Duodenal mucosa (tissue), 2 donors: ENCODE measurements around the gene KRT37.

Experiments
- H3K27ac ChIP-seq: one replicate; pipeline ENCODE4 v1.7.0; 2013; ENCODE audit warnings: low read depth, low read length
- H3K27me3 ChIP-seq, 2 donors: one replicate each; pipeline ENCODE4 v1.7.0; 2013; ENCODE audit warnings: low read length in 2 of 2, control low read depth in 1 of 2; ENCODE audit not compliant: insufficient read depth in 2 of 2, control insufficient read depth in 1 of 2
- H3K36me3 ChIP-seq, 2 donors: one replicate each; pipeline ENCODE4 v1.7.0; 2013; ENCODE audit warnings: low read length in 2 of 2, control low read depth in 1 of 2; ENCODE audit not compliant: insufficient read depth in 2 of 2, control insufficient read depth in 1 of 2
- H3K4me1 ChIP-seq, 2 donors: one replicate each; pipeline ENCODE4 v1.7.0; 2013; ENCODE audit warnings: low read length in 2 of 2, control low read depth in 1 of 2; ENCODE audit not compliant: insufficient read depth in 2 of 2, control insufficient read depth in 1 of 2
- H3K4me3 ChIP-seq, 2 donors: one replicate each; pipeline ENCODE4 v1.7.0; 2013; ENCODE audit warnings: low read length in 2 of 2, low read depth in 1 of 2
- H3K9ac ChIP-seq, 2 donors: one replicate each; pipeline ENCODE4 v1.7.0; 2013; ENCODE audit warnings: low read length in 2 of 2, low read depth in 1 of 2
- H3K9me3 ChIP-seq, 2 donors: one replicate each; pipeline ENCODE4 v1.7.0; 2013; ENCODE audit warnings: low read length in 2 of 2, control low read depth in 1 of 2; ENCODE audit not compliant: control insufficient read depth in 1 of 2

The KRT37 gene

GRCh38 chr17:41455236-41455635 is 30.9 kb upstream of the KRT37 start:
- Histone ChIP-seq H3K4me3 (no peak overlapping the region), H3K9me3 (no peaks in the 10 kb centered on the region), H3K27ac (no peak overlapping the region), H3K27me3 (peaks cover 0 to 6% of the 10 kb centered on the region in 2 donors), H3K36me3 (no peaks in the 10 kb centered on the region), H3K4me1 (peaks cover 0 to 9% of the 10 kb centered on the region in 2 donors), H3K9ac (no peak overlapping the region)

- peaks cover 0 to 4% of the 10 kb centered on the region in 2 donors for H3K27me3 ChIP-seq
- H3K27ac ChIP-seq, result no peak overlapping the region
- H3K36me3 ChIP-seq, result no peaks in the 10 kb centered on the region
- no peak overlapping the region for H3K4me3 ChIP-seq
- H3K9me3 ChIP-seq, result no peaks in the 10 kb centered on the region
- H3K4me1 ChIP-seq, result no peaks in the 10 kb centered on the region
- H3K9ac ChIP-seq, result no peak overlapping the region
Measured at GRCh38 chr17:41453066-41453465, 28.7 kb upstream of the KRT37 start.

GRCh38 chr17:41452281-41452680 is 27.9 kb upstream of the KRT37 start:
- Histone ChIP-seq H3K27ac (no peak overlapping the region), H3K4me3 (no peak overlapping the region), H3K27me3 (no peaks in the 10 kb centered on the region), H3K9me3 (no peaks in the 10 kb centered on the region), H3K9ac (no peak overlapping the region), H3K4me1 (no peaks in the 10 kb centered on the region), H3K36me3 (no peaks in the 10 kb centered on the region)

DNA sequence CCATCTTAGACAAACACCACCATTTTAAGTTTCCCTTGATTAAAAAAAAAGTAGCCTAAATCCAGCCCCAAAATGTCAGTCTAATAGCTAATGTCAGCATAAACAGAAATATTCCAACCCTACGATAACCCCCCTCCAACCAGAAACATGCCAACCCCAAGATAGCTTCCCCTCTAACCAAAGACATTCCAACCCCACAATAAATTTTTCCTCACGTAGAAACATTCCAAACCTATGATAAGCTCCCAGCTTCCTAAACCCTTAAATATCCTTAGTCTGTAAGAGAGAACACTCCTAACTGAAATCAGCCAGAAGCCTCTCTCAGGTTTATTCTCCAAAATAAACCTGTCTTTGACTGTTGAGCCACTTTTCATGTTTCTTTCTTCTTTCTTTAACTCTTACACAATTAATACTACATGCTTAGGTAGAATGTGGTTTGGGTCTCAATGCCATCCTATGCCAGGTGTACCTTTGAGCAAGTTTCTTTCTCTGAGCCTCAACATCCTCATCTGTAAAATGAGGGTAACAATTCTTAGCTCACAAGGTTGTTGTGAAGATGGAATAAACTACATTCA is 26.9 kb upstream of the KRT37 start:
- H3K9me3 ChIP-seq, result no peaks in the 10 kb centered on the region
- no peaks in the 10 kb centered on the region for H3K4me1 ChIP-seq
- H3K4me3 ChIP-seq, result no peak overlapping the region
- H3K27ac ChIP-seq, result no peak overlapping the region
- no peaks in the 10 kb centered on the region for H3K36me3 ChIP-seq
- H3K27me3 ChIP-seq, result no peaks in the 10 kb centered on the region
- H3K9ac ChIP-seq, result no peak overlapping the region

- H3K27ac ChIP-seq, result no peak overlapping the region
Measured at GRCh38 chr17:41449008-41449407, 24.6 kb upstream of the KRT37 start.

DNA sequence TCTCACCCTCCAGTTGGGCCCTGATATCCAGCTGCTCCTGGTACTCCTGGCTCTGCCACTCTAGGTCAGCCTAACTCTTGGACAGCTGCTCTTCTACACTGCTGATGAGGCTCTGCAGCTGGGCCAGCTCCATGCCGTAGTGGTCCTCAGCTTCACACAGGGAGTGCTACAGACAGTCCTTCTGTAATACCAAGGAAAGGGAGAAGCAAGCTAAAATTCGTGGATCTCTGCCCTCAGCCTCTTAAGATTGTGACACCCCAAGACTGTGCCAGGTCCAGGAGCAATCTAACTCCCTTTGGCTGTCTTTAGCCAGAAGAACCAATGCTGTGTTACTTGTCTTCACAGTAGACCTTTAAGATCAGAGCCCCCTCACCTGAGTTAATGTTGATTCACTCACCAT is 24.1 kb upstream of the KRT37 start:
- Histone ChIP-seq H3K4me1 (no peaks in the 10 kb centered on the region), H3K36me3 (no peaks in the 10 kb centered on the region), H3K27ac (no peak overlapping the region), H3K27me3 (no peaks in the 10 kb centered on the region), H3K9ac (no peak overlapping the region), H3K4me3 (no peak overlapping the region), H3K9me3 (no peaks in the 10 kb centered on the region)

More at GRCh38 chr17:41449008-41449407, 24.6 kb upstream of the KRT37 start:
- H3K36me3 ChIP-seq, result no peaks in the 10 kb centered on the region
- no peaks in the 10 kb centered on the region for H3K9me3 ChIP-seq
- H3K27me3 ChIP-seq, result no peaks in the 10 kb centered on the region
- no peak overlapping the region for H3K9ac ChIP-seq
- no peak overlapping the region for H3K4me3 ChIP-seq
- H3K4me1 ChIP-seq, result no peaks in the 10 kb centered on the region

- Histone ChIP-seq H3K9ac (no peak overlapping the region), H3K4me1 (no peaks in the 10 kb centered on the region), H3K36me3 (no peaks in the 10 kb centered on the region), H3K27ac (no peak overlapping the region), H3K27me3 (peaks cover 0 to 6% of the 10 kb centered on the region in 2 donors), H3K4me3 (no peak overlapping the region), H3K9me3 (no peaks in the 10 kb centered on the region)
Measured at GRCh38 chr17:41446806-41447205, 22.4 kb upstream of the KRT37 start.

DNA sequence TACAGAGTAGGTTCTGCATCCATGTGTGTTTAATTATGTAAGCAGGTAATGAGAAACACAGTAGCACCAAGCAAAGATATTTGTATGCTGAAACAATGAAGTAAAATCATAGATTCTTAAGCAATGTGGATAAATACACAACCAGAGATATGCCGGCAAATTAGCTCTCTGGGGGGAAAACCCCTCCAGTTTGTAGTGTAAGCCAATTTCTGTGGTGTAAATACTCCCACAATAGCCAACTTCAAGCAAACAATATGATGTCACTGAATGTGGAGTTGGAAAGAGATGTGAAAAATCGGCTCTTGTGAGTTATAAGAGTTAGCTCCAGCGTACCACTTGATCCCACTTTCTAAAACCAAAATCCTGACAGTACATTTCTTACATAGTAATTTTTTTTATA is 20.3 kb upstream of the KRT37 start:
- H3K27ac ChIP-seq, result no peak overlapping the region
- H3K4me1 ChIP-seq, result no peaks in the 10 kb centered on the region
- H3K27me3 ChIP-seq, result peaks cover 0 to 6% of the 10 kb centered on the region in 2 donors
- no peaks in the 10 kb centered on the region for H3K36me3 ChIP-seq
- H3K9ac ChIP-seq, result no peak overlapping the region
- H3K4me3 ChIP-seq, result no peak overlapping the region
- no peaks in the 10 kb centered on the region for H3K9me3 ChIP-seq

DNA sequence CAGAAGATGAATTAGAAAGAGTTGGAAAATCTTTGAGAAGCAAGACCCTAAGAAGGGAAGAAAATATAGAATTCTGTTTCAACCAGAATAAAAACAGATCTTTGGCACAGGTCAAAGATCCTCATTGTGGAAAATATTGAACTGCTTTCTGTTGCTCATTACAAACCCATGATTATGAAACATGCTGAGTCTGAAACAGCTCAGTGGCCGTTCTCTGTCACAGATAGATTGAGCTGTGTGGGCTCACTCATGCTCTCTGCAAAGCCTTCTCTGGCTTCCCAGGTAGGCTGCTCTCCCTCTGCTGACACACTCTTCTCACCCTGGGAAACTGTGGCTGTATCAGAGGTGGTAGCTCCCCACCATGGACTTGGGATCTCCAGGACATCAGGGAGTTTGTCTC is 19.8 kb upstream of the KRT37 start:
- no peak overlapping the region for H3K4me3 ChIP-seq
- H3K27me3 ChIP-seq, result peaks cover 0 to 6% of the 10 kb centered on the region in 2 donors
- no peak overlapping the region for H3K27ac ChIP-seq
- no peaks in the 10 kb centered on the region for H3K9me3 ChIP-seq
- no peaks in the 10 kb centered on the region for H3K4me1 ChIP-seq
- no peak overlapping the region for H3K9ac ChIP-seq
- H3K36me3 ChIP-seq, result no peaks in the 10 kb centered on the region

- Histone ChIP-seq H3K4me3 (no peak overlapping the region), H3K27me3 (peaks cover 0 to 6% of the 10 kb centered on the region in 2 donors)
Measured at GRCh38 chr17:41442739-41443138, 18.4 kb upstream of the KRT37 start.

More at GRCh38 chr17:41442739-41443138, 18.4 kb upstream of the KRT37 start:
- Histone ChIP-seq H3K36me3 (no peaks in the 10 kb centered on the region), H3K9me3 (no peaks in the 10 kb centered on the region), H3K9ac (no peak overlapping the region), H3K27ac (no peak overlapping the region), H3K4me1 (no peaks in the 10 kb centered on the region)
